ENCODE results near the gene RGS17.
"Not testable (repeated sequence)": the region's sequence is repeated elsewhere in the genome, so short reads cannot be mapped to it uniquely, and the experiment has no call there.

RGS17 gene

GRCh38 chr6:153125032-153125431 lies 6.0 kb downstream of the RGS17 start:
- DNase-seq (ENCODE audit: low read depth): no peak

DNA sequence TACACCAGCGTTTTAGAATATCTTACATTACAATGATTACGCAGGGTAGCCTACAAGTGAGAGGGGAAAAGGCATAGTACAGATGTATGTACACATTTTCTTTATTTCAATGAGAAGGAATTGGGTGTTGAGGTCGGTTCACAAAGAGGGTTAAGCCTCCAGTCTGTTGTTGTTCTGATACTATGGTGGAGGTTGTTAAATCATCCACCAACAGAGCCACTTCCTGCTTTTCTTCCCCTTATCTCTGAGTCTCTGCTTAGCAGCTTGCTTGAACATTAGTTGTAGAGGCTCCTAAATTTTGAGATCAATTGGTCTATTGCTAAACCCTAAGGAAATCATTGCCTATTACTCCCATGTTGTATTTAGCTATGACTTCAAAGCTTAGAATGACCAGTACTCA lies 7.3 kb downstream of the RGS17 start:
- no peak for DNase-seq (ENCODE audit: low read depth)

DNA sequence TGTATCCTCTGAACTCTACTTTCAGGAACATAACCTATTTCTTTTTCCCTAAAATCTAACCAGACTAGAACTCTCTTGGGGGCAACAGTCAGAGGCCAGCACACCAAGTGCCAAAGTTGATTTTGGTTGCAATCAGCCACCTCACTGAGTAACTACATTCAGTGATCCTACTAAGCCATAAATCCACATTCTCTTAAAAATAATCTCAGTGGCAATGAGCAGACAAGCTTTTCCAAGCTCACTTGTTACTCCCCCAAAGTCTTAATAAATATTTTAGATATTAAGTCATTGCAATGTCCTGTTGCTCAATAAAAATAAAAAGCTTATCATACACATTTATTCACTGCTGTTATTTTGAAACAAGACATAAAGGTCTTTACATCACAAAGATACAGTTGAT lies 9.8 kb downstream of the RGS17 start:
- DNase-seq (ENCODE audit: low read depth): no peak

DNA sequence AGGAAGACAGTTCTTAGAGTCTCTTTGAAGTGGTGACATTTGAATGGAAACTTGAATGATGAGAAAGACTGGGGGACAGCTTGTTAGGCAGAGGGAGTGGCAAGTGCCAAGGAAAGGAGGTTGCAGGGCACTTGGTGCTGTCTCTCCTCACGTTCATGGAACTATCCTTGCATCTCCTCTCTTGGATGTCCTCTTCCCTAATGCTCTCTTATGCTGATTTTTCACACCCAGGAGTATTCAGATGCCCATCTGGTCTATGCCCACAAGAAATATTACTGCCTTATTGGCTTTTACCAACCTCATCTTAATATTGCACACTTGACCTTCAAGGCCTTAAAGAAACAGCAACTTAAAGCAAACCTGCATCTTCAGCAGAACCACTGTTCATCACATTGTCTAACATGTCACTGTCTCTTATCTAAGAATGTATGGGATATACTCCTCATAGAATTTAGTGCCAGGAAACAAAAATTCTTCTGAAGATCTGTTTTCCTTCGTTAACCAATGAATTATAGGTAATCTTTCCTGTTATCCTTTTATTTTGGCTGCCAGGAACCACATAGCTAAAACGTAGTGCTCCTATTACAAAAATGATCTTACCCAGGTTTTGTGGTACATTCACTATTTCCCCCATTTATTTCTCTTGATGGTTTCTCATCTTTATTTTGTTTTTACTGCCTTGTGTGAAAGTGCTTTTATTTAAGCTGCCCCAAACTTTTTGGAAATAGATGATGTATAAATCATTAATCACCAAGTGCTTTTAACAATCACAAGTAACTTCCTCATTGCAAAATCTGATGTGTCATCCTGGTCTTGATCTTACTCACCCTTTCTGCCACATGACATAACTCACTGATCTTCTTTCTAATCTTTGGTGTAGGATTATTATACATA lies 12.8 kb downstream of the RGS17 start:
- DNase-seq (ENCODE audit: low read depth): no peak

- DNase-seq (ENCODE audit: low read depth): not testable (repeated sequence)
These were observed 20.0 kb downstream of the RGS17 start for GRCh38 chr6:153111082-153111481.

GRCh38 chr6:153110612-153111011 lies 20.5 kb downstream of the RGS17 start:
- not testable (repeated sequence) for DNase-seq (ENCODE audit: low read depth)

- no peak for DNase-seq (ENCODE audit: low read depth)
These were observed 22.8 kb downstream of the RGS17 start for GRCh38 chr6:153108315-153108714.

- DNase-seq (ENCODE audit: low read depth): no peak
These were observed 25.1 kb downstream of the RGS17 start for GRCh38 chr6:153106021-153106420.

DNA sequence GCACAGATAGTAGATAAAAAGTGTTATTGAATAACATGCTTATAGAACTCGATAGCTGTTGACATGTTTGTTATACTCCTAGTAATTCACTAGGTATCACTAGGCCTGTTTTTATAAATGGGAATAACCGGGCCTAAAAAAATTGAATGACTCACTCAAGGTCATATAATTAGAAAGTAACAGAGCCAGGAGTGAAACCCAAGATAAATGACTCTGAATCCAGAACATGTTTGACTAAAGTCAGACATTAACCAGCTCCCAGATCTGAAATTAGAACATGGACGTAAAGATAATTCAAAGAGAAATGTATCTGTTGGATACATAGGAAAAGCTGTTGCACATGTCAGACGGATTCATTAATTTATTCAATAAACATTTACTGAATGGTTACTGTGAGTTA lies 26.9 kb downstream of the RGS17 start:
- DNase-seq (ENCODE audit: low read depth): no peak

- DNase-seq (ENCODE audit: low read depth): no peak
These were observed 27.8 kb downstream of the RGS17 start for GRCh38 chr6:153103319-153103655.

DNA sequence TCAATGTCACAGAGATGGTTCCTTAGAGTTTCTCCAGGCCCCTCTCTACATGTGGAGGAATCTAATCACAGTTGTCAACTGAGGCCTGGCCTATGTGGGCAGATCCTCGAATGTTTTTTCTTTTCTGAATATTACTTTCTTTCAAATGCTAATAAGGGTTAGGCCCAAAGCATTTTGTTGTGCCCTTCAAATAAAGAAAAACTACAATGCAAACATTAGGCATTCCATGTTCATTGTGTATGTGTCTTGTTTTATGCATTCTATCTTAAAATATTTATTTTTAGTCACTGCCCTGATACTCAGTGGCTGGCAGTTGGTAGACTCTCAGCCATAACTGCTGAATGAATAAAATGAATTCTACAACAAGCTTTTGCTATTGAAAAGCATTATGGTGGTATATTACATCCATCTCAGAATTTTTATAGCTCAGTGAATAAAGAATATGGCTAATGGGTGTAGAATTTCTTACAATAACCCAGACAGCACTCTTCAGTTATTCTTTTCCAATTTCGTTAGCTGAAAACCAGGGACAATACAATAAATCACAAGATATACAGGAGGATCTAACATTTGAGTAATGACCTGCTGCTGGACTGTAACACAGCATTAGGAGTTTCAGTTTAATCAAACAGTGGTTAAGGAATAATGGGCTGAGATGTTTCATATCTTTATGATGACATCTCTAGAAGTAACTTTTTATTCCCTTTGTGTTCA lies 28.3 kb downstream of the RGS17 start:
- no peak for DNase-seq (ENCODE audit: low read depth)

DNA sequence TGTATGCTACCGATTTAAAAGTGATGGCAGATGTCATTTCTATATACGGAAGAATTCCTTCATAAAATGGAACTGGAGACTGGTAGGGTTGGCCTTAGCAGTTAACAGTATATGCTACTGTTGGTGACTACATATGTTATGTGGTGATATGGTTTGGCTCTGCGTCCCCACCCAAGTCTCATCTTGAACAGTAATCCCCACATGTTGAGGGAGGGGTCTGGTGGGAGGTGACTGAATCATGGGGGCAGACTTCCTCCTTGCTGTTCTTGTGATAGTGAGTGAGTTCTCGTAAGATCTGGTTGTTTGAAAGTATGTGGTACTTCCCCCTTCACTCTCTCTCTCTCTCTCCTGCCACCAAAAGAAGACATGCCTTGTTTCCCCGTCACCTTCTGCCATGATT lies 29.6 kb downstream of the RGS17 start:
- no peak for DNase-seq (ENCODE audit: low read depth)

- no peak for DNase-seq (ENCODE audit: low read depth)
These were observed 31.4 kb downstream of the RGS17 start for GRCh38 chr6:153099636-153100035.

DNA sequence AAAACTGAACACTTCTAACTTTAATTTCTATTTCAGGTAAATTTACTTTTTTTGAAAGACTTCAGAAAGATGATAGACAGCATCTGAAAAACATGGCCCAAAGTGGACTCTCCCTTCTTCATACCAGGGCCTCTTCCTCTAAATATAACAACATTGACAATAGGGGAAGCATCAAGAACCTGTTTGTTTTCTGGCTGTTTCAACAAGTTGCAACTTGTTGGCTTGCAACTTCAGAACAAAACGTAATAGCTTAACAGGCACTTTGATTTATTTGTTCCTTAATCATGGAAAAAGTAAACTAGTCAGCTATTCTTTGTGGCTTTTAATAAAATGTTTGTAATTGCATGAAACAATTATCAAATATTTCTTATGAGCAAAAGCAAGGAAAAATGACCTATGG lies 34.3 kb downstream of the RGS17 start:
- no peak for DNase-seq (ENCODE audit: low read depth)

DNA sequence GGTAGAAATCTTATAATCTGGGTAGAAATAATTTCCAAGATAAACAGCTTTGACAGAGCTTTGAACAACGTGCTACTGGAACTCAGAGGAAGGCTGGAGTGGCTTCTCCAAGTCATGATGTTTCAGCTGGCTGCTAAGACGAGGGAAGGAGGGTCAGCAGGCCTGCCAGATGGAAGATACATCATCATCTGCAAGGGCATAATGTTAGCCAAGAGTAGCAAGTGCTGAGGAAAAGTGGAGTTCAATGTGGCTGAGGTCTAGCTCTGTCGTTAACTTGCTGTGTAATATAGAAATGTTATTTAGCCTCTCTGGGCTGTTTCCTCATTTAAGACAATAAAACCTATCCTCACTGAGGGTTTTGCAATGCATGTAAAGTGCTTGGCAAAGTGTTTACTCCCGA lies 35.1 kb downstream of the RGS17 start:
- DNase-seq (ENCODE audit: low read depth): no peak

DNA sequence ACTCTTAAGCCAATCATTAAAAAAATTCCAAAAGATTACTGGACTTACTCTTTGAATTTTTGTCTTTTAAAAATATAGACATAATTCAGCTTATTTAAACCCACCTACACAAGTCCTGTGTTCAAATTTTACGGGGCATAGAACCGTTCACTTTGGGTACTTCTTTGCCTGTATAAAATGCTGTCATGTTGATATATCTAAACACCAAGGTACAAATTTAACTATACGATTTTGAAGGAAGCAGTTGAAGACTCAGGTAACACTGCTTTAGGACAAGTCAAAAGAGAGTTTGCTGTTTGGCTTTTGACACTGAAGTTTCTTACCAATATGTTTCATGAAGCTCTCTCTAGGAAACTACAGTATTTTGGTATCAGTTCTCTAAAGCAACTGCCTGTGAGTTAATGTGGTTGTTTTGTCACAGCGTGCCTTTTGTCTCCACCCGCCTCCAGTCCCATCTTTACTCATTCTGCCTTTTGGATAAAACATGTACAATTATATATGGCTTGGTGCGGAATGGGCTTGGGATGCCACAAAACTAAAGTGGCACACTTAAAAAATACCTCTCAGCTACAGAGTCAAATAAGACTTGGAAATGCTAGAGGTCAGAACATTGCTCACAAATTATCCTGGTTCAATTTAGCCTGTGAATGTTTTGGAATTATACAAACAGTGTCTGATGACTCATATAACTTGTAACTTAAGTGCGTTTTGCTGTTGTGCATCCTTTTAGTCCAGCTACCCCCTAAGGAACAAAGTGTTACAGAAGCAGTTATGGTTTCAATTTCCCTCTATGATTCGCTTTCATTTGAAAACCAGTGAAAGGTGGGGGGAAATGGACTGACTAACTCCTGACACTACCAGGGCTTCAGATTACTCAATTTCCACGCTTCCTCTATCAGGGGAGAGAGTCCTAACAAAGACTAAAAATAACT lies 38.7 kb downstream of the RGS17 start:
- DNase-seq (ENCODE audit: low read depth): no peak

- DNase-seq (ENCODE audit: low read depth): no peak
These were observed 40.7 kb downstream of the RGS17 start for GRCh38 chr6:153090241-153090930.

GRCh38 chr6:153088796-153089195 lies 42.3 kb downstream of the RGS17 start:
- no peak for DNase-seq (ENCODE audit: low read depth)

DNA sequence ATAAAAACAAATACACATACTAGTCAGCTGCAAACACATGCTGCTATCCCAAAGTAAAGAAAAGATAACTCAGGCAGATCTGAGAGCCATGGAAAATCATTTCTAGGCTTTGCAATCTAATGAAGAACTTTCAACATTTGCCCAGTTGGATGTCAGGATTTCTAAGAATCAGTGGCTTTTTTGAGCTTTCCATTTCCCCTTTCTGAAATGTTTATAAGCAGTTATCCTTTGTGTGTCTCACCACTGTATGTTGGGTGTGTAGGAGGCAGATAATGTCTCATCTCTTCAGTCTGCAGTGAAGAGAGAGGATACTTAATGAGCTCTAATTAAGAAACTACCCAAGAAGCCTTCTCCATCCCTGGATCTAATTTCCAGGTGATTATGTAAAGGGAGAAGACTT lies 43.6 kb downstream of the RGS17 start:
- DNase-seq (ENCODE audit: low read depth): no peak

- DNase-seq (ENCODE audit: low read depth): no peak
These were observed 44.7 kb downstream of the RGS17 start for GRCh38 chr6:153086225-153086990.

DNA sequence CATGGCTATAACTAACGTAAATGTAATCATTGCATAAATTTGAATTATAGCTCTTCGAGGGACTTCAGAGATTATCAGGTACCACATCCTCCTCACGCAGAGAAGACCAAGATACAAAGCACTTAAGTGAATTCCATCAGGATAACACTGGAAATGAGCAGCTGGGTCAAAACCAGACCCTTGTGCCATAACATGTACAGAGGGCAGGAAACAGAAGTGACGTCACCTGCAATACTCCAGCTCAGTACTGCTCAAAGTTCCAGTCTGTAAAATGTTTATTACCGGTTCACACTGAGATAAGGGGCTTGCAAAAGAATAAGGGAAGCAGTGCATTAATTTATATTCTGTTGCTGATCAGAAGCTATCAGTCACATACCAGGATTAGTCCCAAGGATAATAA lies 45.8 kb downstream of the RGS17 start:
- no peak for DNase-seq (ENCODE audit: low read depth)
